ENCODE results near the gene PRMT7.

PRMT7 gene

DNA sequence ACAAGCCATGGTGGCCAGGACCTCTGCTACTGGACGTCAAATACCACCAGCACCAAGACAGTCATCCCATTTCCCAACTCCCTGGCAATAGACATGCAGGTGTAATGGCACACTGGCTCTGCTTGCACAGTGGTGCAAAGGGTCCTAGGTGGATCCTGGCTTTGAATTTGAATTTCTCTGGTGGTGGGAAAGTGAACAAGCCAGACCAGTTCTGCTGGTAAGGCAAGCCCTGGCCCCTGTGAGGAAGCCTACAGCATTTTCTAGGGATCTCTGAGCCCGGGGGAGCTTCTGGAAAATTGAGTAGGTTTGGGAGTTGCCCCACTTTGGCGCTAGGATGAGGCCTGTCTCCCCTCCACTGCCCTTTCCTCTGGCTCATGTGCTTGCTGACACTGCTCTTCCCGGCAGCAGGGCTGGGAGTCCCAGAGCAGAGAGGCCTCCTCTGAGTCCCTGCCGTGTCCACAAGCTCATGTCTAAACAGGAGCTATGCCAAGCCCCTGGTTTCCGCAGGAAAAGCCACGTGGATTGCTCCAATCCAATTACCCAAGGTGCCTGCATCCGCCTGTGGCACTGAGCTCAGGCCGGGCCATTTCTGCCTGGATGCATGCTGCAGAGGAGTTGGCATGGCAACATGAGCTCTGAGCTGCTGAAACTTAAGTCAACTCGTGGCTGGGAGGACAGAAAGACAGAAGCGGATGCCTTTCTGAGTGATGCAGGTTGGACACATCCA is 67.0 kb downstream of the PRMT7 start:
- DNase-seq = peak; percentile 3 to 34

DNA sequence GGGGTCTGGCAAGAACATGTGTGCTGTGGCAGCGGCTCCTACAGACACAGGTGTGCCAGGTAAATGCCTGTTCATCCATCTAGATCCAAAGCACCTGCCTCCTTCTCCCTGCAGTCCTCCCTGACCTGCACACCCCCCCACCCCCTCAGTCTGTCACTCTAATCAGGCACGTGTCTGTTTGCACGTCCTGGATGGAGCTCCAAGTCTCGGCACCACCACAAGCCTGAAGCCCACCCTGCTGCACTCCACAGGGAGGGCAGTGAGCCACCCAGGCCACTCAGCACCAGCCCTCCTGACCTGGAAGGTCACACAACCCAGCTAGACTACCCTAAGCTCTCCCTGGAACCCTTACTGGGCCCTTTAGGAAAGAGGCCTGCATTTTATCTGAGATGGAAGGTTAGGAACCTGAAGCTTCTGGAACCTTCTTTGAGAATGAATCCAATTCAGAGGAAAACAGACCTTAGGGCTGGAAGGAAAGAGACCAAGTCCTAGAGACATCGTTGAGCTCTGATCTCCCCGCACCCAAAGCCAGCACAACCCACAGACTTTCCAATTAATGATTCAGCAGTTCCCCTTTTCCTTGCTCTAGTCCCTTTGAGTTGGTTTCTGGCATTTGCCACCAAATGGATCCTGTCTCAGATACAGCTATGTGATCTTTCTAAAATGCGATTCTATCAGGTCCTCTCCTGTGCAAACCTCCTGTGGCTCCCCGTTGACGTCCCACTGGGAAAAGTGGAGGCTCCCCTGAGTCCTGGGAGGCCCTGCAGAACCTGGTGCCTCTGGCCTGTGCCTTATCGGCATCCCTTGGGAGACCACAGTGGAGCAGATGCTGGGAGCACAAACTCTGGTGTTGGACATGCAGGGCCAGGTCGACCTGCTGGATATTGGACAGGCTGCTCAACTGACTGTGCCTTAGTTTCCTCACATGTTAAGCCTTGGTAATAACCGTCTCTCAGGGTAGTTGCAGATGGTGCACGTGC is 67.9 kb downstream of the PRMT7 start:
- DNase-seq = no peak

DNA sequence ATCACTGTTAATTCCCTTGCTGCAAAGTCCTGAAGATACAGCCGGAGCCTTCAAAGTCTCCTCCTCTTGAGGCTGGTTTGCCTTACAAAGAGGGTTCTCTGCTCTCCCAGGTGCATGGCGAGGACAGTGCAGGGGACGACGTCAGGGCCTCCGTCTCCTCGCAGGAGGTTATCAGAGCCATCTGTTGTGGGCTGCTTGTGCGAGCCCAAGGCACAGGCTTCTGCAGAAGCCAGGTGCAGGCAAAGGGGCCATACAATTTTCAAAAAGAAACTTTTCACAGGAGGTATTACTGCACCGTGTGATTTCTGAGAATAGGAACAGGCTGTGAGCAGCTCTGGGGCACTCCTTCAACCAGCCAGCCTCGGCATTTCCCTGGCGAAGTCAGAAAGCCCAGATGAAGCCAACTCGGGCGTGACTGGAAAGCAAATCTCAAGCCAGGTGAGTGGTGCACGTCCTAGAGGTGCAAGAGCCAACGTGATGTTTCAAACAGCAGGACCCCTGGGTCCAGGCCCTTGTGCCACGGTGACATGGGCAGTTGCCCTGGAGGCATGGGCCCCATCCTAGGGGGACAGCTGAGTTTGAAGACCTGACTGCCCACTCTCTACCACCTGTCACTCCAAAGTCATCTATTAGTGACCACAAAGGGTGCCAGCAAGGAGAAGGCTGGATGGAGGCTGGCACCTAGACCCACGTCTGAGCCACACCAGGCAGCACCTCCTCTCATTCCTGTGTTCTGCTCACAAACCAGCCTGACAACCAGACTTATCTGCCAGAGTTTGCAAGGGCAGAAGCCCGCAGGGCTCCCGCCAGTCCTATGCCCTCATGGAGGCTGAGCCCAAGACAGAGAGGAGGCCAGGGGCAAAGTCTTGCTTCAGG is 68.9 kb downstream of the PRMT7 start:
- DNase-seq = no peak

DNA sequence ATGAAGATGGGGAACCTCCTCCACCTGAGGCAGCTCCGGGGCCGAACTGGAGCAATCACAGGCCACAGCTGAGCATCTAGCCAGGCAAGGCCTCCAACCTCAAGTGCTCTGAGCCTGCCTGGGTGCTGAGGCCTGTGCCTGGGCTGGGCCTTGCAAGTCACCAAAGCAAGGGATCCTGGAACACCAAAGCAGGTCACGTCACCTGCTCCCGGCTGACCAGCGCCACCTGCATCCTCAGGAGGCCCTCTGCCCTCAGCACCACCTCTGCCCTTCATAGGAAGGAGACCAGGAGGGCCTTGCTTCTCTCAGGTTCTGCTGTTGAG is 69.5 kb downstream of the PRMT7 start:
- no peak for DNase-seq

DNA sequence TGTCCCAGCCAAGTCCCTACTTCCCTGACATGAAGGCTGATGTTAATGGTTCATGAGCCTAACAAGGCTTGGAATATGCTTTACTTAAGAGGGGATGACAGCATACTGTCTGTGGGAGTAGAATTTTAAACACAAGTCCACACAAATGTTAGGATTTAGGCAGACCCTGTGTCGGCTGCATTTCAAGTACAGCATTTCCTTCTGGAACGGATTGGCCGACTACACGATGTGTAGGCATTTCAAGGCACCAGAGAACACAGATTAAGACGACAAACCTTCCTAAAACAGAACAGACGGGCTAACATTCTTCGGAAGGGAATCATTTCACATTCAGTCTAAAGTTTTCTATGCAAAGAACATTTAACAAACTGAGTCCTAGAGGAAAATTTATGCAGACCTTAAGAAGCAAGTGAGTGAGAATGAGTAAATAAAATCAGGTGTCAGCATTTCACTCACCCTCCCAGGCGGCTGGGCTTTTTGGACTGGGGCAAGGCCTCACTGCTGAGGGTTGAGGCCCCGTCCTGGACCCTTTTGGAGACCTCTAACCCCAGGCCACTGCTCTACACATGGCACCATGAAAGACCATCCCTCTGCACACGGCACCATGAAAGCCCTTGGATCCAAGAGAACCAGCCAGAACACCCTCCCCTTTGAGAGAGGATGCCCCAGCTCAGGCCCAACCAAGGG is 70.0 kb downstream of the PRMT7 start:
- no peak for DNase-seq

DNA sequence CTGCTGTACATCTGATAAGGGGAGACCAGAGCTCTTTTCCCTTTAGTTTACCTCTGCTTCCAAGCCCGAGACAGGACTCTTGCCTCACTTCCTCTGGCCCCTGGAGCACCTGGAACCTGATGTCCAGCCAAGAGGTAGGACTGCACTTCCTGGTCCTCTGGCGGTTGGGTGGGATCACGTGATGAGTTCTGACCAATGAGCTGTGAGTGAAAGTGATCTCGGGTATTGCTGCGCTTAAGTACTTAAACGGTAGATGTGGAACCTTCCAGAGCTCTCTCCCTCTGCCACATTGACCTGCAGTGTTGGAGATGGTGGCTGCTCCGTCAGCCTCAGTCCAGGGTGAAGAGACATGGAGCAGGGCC is 70.5 kb downstream of the PRMT7 start:
- no peak for DNase-seq

DNA sequence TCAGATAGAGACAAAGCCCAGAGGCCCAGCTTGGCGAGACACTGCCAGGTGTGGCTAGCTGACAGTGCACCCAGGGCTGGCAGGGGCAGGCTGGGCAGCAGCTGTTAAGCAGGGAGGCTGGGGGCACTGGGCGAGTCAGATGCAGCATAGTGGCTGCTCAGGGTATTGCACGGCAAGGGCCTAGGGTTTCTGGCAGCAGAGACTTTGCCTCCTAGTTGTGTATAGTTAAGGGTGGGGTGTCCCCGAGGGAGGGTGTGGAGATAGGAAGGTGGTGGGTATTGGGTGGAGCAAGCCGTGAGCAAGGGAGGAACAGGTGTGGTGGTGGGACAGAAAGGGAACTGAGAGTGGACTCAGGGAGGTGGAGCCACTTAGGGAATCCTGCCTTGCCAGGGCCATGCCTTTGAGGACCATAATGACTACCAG is 71.5 kb downstream of the PRMT7 start:
- DNase-seq = peak in 1 of 2 experiments; percentile 10

DNA sequence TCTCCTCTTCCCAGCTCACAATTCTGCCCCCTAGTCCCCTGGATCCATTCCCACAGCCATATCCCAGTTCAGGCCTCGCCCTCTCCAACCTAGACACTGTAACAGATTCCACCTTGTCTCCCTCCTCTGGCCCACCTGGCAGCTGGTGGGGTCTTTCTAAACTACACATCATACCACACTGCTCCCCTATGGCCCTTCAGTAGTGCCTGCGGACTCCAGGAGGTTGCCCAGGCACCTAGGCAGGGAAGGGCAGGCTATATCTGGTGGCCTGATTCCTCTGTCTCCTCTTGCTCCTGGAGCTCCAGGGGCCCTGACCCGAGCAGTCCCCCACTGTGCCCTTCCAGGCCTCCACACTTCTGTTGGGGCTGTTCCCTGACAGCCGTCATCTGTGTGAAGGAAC is 73.0 kb downstream of the PRMT7 start:
- no peak for DNase-seq

DNA sequence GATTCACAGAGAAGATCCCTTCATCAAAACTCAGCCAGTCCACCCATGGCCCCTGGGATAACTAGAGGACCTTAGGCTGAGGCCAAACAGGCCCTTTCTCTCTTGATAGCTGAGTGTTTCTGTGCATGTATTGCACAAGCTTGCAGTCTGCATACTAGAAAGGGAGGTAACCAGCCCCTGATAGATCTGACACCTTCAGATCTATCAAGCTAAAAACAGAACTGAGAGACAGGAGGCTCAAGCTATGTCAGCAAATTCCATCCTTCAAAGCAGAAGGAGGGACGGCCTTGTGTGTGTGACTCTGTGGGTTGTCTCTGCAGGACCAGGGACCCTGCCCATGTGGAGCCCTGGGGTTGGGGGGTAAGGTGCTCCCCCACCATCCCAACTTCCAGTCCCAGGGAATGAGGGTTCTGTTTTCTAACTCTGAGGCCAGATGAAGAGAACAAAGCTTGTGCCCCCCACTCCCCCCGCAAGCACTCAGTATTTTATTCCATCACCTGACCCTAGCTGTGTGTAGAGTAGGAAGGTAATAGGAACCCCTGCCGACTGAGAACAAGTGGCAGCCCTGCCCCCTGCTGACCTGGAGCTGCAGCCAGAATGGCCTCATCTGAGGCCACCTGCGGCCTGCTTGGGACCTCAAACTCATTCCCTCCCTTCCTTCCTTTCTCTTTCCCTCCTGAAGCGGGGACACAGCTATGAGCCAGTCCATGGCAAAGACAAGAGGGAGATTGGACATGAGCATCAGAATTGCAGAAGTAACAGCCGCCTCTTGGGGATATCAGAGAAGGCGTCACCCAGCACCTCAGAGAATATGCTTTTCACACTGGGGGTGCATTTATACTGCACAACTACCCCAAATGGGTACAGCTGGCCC is 73.7 kb downstream of the PRMT7 start:
- no peak for DNase-seq

DNA sequence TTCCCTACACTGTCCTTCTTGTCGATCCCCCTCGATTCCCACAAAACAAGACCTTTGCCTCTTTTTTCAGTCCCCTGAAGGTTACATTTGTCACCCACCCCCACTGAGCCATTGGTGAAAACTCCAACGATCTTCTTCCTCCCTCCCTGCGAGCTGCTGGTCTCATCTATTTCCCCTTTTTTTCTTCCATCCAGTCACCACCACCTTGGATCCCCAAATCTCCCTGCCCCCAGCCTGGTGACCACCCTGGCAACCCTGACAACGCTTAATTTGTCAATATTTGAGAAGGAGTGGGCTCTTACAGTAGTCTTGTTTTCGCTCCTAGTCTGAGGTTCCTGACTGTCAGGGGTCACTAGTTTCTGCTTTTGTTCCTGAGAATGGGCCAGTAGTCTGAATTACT is 74.6 kb downstream of the PRMT7 start:
- no peak for DNase-seq

DNA sequence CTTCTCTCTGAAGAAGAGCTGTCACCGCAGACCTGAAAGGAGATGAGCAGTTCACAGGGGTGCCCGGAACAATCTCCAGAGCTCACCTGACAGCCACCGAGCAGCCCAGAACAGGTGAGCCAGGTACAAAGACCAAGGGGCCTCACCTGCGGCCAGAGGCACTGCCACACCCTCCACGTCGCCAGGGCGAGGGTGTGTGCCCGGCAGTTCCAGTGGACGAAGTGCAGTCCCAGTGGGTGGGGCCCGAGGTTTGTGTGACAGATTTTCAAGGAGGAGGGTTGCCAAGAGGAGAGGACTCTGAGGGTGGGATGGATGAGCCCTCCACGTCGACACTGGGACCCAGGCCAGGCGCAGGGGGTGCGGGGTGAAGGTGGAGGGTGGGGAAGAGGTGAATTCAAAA is 75.8 kb downstream of the PRMT7 start:
- DNase-seq = no peak

DNA sequence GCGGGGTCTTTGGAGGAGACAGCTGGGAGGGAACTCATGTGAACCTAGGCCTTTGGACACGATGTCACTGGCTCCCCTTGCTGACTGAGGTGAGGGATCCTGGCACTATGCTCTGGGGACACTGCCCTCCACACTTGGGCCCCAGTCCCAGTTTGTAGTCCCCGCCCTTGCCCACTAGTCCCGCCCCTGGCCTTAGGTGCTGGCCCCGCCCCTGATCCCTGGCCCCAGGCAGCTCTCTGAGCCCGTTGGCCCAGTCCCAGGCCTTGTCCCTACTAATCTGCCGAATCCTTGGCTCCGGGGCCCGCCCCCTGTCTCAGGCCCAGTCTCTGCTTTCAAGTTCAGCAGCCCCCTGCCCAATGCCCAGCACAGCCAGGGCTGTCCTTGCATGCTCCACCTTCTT is 76.5 kb downstream of the PRMT7 start:
- DNase-seq = no peak

DNA sequence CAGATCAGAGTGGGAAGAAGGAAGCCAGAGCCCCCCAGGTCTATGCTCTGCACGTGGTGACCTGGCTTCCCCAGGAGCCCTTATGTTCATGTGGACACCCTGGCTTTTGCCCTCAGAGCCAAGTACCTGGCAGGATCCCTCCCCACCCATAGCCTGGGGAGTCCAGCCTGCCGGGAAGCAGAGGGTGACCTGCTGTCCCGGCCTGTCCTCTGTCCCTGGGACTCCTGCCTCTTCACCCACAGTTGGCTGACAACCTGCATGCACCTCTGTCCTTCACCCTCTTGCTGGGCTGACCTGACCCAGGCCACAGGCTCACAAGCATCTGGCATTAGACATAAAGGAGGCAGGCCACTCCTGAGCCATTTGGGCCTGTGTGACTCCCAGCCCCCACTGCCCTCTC is 77.3 kb downstream of the PRMT7 start:
- DNase-seq = no peak

DNA sequence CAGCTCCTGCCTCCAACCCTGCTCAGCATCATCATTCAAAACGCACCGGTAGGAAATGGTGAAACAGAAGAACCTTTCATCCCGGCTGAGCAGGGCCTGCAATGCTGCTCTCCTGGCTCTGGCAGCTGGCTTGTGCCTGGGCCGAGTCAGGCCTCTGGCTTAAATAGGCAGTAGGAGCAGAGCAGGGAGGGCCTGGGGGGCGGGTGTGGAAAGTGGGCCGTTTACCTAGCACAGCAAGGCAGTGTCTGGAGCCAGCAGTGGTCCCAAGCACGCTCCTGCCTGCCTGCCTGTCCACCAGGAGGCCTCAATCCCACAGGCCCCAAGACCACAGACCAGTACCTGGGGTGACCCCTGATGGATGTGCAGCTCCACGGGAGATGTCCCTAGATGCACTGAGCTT is 78.2 kb downstream of the PRMT7 start:
- no peak for DNase-seq

DNA sequence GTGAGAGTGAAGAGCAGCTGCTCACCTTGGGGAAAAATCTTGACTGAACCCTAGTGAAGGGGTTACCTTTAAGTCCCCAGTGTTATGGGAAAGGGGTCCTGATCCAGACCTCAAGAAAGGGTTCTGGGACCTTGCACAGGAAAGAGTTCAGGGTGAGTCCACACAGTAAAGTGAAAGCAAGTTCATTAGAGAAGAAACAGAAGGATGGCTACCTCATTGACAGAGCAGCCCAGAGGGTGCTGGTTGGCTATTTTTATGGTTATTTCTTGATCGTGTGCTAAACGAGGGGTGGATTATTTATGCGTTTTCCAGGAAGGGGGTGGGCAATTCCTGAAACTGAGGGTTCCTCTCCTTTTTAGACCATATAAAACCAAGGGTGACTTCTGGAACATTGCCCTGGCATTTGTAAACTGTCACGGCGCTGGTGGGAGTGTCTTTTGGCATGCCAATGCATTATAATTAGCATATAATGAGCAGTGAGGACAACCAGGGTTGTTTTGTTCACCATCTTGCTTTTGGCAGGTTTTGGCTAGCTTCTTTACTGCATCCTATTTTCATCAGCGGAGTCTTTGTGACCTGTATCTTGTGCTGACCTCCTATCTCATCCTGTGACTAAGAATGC is 79.0 kb downstream of the PRMT7 start:
- no peak for DNase-seq

DNA sequence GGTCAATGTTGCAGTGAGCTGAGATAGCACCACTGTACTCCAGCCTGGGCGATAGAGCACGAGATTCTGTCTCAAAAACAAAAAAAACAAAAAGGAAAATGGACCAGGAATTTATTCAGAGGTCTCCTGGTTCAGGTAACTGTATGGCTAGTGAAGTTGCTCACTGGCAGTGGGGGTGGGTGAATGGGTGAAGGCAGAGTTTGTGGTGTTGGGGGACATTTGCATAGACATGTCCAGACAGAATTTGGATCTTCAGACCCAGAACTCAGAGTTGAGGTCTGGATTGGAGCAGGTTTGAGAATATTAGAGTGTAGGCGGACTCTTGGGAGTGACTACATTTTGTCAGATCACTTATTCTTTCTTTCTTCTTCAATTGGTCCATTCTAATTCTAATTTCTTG is 82.5 kb downstream of the PRMT7 start:
- no peak for DNase-seq

DNA sequence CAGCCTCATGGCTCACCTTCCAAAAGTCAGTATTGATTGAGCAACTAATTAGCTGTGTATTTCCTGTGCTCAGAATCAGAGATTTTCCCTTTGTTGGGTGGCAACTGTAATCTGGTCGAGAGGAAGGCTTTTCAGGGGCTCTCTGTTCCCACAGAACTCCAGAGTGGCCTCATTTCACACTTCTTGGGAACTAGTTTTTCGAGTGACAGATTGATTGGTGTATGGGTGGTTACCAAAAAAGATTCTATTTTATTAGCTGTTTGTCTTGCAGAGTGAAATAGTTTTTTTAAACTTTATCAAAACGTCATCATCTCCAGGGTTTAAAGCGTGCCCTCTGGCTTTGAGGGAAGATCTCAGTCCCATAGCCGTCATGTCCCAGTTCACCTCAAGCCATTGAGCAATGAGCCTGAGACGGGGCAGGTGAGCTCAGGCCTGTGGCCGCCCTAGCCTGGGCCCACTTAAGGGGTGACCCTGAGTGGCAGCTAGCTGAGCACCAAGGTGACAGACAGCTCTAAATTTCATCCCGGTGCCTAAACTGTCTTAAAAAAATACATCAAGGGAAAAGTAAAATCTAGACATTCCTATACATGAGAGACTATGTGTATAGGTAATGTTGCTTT is 84.5 kb downstream of the PRMT7 start:
- DNase-seq = no peak

DNA sequence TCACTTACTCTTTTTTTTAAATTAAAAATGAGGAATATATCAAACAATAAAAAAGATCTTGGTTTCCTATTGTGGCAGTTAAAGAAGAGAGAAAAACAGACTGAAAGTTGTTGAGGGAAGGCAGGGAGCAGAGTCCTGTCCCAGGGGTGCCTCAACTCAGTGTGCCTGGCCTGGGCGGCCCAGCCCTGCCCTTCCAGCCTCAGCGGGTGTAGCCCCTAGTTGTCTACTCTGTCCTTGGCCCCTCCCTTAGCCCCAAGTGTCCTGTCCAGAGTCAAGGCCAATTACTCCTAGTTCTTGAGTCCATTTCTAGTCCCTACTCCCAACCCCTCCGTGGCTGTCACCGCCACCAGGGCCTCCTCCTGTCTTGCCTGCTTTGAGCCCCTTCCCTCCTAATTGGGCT is 85.0 kb downstream of the PRMT7 start:
- no peak for DNase-seq

DNA sequence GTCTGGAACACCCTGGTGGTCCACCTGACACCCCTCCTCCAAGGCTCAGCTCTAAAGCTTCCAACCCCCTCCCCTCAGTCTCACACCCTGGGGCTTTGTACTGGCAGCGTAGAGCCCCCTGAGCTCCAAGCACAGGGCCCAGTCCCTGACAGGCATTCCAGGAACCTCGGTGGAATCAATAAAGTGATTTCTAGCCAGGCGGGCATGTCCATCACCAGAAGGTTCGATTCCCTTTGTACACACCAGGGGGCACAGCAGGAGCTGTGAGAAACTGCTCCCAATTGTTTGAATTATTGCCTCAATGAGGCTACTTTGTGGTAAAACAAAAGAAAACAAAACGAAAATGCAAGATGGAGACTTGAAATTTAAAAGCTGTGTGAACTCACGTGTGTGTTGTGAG is 85.7 kb downstream of the PRMT7 start:
- peak in 1 of 2 experiments; percentile 14 for DNase-seq

DNA sequence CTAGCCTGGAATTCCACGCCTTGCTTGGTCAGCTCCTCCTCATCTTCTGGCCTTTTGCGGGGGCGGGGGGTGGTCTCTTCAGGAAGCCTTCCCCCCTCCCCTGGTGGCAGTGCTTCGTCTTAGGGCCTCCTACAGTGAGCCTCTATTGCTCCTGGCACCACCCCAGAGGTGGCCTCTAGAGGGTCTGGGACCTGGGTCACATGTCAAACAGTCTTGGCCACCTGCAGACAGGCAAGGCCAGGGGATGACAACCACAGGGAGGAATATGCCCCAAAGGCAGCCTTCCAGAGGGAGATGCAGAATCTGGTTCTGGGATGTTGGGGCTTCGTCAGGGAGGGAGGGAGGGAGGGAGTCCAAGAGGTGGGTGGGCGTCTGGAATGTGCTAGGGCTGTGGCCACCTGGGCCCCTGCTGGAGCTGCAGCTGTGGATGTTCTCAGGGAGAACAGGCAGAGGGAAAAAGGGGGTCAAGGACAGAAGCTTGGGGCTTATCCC is 86.9 kb downstream of the PRMT7 start:
- no peak for DNase-seq

DNA sequence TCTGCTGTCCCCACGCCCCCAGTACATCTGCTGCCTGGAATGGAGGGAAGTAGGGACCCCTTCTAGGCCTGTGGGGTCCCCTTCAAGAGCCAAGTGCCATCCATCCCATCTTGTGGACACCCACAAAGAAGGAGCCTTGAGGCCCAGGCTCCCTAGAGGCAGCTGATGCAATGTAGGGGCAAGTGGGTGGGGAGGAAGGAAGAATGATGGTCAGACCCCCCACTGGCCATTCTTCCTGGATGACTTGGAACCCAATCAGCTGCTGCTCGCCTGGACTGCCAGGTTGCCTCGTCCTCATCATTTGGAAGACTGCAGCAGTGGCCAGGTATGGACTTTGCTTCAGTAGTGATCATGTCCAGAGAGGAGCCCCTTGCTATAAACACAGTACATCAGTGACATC is 88.6 kb downstream of the PRMT7 start:
- no peak for DNase-seq

Data from NCI-H526 (cell line).